Uterus (tissue), 2 donors: ENCODE results near the gene PGC.

Source experiments
- POLR2A ChIP-seq, 2 donors: fragments of 450-650 bp; IDR thresholded peaks; one replicate each; pipeline ENCODE4 v1.6.1; 2016; ENCODE audit warnings: antibody characterized with exemption in 2 of 2, mild to moderate bottlenecking in 1 of 2, moderate library complexity in 1 of 2
- TF ChIP-seq, protein P1 (sequence below), 4 experiments: fragments of 200-600 bp in 2 of 4; fragments of 450-650 bp in 2 of 4; sonication (generic) in 2 of 4; IDR thresholded peaks; one replicate each; pipeline ENCODE4 v1.5.1; 2016 to 2019; ENCODE audit warnings: antibody characterized with exemption in 4 of 4, mild to moderate bottlenecking in 2 of 4, moderate library complexity in 1 of 4

- TF ChIP-seq, protein P1, sequence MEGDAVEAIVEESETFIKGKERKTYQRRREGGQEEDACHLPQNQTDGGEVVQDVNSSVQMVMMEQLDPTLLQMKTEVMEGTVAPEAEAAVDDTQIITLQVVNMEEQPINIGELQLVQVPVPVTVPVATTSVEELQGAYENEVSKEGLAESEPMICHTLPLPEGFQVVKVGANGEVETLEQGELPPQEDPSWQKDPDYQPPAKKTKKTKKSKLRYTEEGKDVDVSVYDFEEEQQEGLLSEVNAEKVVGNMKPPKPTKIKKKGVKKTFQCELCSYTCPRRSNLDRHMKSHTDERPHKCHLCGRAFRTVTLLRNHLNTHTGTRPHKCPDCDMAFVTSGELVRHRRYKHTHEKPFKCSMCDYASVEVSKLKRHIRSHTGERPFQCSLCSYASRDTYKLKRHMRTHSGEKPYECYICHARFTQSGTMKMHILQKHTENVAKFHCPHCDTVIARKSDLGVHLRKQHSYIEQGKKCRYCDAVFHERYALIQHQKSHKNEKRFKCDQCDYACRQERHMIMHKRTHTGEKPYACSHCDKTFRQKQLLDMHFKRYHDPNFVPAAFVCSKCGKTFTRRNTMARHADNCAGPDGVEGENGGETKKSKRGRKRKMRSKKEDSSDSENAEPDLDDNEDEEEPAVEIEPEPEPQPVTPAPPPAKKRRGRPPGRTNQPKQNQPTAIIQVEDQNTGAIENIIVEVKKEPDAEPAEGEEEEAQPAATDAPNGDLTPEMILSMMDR (IDR thresholded peaks at IDR 0.05) = no peak
- no peak for TF ChIP-seq POLR2A (IDR thresholded peaks at IDR 0.05)
These were observed 42.2 kb upstream of the PGC start for GRCh38 chr6:41789390-41789724.
